Stimulated activated naive B cell treated with anti-CD40 and anti-IgM and Interleukin-4, amounts not matched to agents 10 μg/mL and 1 μg/mL and 100 μg/mL, for 72 hours (primary cell): ENCODE data around the gene RNF183.

Experiments used
- ATAC-seq, 2 donors: fragments of 150-1000 bp; cut with Tn5 transposase; replicated peaks; 2 replicates each; pipeline ENCODE4 v1.10.0; 2021; ENCODE audit warnings: moderate library complexity in 1 of 2
- DNase-seq: peaks from one replicate; pipeline ENCODE4 v3.0.0; 2021
- H3K27ac Mint-ChIP-seq: one replicate; pipeline ENCODE4 v1.8.0; 2022; ENCODE audit warnings: mild to moderate bottlenecking, mixed read lengths
- H3K27me3 Mint-ChIP-seq, 2 donors: one replicate each; pipeline ENCODE4 v1.8.0; 2022; ENCODE audit warnings: mixed read lengths in 2 of 2
- H3K36me3 Mint-ChIP-seq, 2 donors: one replicate each; pipeline ENCODE4 v1.8.0; 2022; ENCODE audit warnings: mixed read lengths in 2 of 2, mild to moderate bottlenecking in 1 of 2
- H3K4me1 Mint-ChIP-seq, 2 donors: one replicate each; pipeline ENCODE4 v1.8.0; 2022; ENCODE audit warnings: mixed read lengths in 2 of 2, mild to moderate bottlenecking in 1 of 2
- H3K4me3 Mint-ChIP-seq, 2 donors: one replicate each; pipeline ENCODE4 v1.8.0; 2022; ENCODE audit warnings: mild to moderate bottlenecking in 2 of 2, mixed read lengths in 2 of 2, moderate library complexity in 1 of 2
- H3K9me3 Mint-ChIP-seq, 2 donors: one replicate each; pipeline ENCODE4 v1.8.0; 2022; ENCODE audit warnings: mixed read lengths in 2 of 2, mild to moderate bottlenecking in 1 of 2

RNF183 gene

DNA sequence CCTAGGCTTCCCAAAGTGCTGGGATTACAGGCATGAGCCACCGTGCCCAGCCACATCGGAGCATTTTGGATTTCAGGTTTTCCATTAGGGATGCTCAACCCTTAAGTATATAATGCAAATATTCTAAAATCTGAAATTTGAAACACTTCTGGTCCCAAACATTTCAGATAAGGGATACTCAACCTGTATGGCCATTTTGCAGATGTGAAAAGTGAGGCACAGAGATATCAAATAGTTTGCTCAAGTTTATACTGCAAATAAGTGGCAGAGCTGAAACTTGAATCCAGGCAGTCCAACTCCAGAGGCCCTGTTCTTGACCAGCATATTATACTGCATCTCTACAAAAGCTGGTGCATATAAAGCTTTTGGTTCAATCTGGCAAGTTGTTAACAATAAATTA is 34.5 kb upstream of the RNF183 start:
- Mint-ChIP-seq H3K27me3 (peaks cover 0 to 8% of the 10 kb centered on the region in 2 donors), H3K27ac (no peak overlapping the region), H3K4me3 (no peak overlapping the region), H3K9me3 (no peaks in the 10 kb centered on the region), H3K4me1 (peaks cover 6 to 32% of the 10 kb centered on the region in 2 donors), H3K36me3 (no peaks in the 10 kb centered on the region)
- ATAC-seq (no peak), DNase-seq (no peak)

DNA sequence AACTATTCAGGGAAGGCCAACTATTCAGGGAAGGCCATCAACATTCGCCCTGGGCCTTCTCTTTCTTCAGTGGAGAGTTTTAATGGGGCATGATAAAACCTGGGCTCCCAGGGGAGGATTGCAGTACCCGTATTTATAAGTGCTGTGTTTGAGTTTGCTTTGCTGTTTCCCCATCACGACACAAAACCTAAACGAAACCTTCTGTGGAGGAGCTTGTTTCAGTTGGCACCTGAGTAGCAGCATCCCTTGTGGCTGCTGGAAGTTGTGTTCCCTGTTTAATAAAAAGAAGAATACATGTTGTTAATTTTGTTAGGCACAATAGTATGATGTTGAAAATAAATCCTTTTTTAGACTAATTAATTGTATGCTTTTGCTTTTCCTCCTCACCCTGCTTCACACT is 28.6 kb upstream of the RNF183 start:
- H3K4me1 Mint-ChIP-seq: no peaks in the 10 kb centered on the region
- no peak overlapping the region for H3K27ac Mint-ChIP-seq
- DNase-seq (no peak), ATAC-seq (no peak)
- no peaks in the 10 kb centered on the region for H3K27me3 Mint-ChIP-seq
- H3K36me3 Mint-ChIP-seq: no peaks in the 10 kb centered on the region
- no peaks in the 10 kb centered on the region for H3K9me3 Mint-ChIP-seq
- no peak overlapping the region for H3K4me3 Mint-ChIP-seq

DNA sequence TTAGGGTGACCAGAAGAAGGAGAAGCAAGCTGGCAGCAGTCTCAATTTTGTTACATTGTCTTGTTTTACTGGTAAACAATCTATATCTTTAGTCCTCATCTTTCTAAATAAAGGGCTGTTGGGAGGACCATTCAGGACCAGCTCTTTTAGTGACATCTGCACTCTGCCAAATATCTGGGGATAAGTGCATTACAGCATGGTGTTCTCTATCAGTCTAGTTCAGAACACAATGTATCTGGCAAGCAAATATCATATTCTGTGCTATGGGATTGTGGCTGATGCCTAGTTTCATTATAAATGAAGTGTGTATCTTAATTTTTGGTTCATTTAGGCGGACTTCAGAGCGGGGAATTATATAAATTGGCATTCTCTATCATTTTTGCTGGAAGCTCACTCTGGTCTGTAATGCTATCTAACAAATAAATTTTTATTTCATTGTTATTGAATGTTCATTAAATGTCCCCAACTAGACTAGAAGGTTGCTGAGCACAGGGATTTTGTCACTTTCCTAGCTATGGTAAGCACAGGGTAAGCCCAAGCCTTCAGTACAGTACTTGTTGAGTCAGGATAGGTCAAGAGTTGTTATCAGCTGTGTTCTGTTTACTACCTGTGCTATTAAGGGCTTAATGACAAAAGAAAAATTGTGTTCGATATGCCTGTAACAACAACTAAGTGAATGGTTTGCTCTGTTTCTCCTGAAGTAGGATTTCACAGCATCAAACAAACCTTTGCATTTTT is 25.0 kb upstream of the RNF183 start:
- no peak overlapping the region for H3K4me3 Mint-ChIP-seq
- no peaks in the 10 kb centered on the region for H3K9me3 Mint-ChIP-seq
- no peak overlapping the region for H3K27ac Mint-ChIP-seq
- no peak for DNase-seq
- no peak for ATAC-seq
- H3K36me3 Mint-ChIP-seq: no peaks in the 10 kb centered on the region
- no peaks in the 10 kb centered on the region for H3K27me3 Mint-ChIP-seq
- H3K4me1 Mint-ChIP-seq: no peaks in the 10 kb centered on the region

DNA sequence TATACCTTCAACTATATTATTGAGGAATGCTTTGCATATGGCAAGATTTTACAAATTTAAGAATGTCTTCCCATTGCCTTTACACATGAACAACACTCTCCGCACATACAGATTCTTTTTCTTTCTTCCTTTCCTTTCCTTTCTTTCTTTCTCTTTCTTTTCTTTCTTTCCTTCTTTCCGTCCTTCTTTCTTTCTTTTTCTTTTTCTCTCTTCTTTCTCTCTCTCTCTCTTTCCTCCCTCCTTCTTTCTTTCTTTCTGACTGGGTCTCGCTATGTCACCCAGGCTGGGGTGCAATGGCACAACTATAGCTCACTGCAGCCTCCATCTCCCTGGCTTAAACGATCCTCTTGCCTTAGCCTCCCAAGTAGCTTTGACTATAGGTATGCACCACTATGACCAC is 23.1 kb upstream of the RNF183 start:
- no peaks in the 10 kb centered on the region for H3K9me3 Mint-ChIP-seq
- no peaks in the 10 kb centered on the region for H3K27me3 Mint-ChIP-seq
- ATAC-seq (no peak), DNase-seq (no peak)
- no peaks in the 10 kb centered on the region for H3K36me3 Mint-ChIP-seq
- H3K27ac Mint-ChIP-seq: no peak overlapping the region
- no peak overlapping the region for H3K4me3 Mint-ChIP-seq
- no peaks in the 10 kb centered on the region for H3K4me1 Mint-ChIP-seq

DNA sequence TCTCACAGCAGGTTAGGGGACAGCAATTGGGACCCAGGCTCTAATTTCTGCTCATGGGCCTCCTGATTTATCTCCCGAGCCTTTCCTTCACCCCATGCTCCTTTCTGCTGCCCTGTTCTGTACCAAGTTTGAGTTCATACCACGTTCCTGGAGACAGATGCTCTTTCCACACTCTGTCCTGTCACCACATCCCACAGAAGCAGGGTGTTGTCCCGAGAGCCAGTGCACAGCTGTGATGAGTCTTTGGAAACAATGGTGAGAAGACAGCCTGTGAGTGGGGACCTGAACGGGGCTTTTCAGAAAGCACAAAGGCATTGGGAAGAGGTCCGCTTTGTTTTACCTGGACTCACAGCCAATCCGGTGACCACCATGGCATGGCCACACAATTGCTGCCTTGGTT is 19.5 kb upstream of the RNF183 start:
- no peaks in the 10 kb centered on the region for H3K27me3 Mint-ChIP-seq

DNA sequence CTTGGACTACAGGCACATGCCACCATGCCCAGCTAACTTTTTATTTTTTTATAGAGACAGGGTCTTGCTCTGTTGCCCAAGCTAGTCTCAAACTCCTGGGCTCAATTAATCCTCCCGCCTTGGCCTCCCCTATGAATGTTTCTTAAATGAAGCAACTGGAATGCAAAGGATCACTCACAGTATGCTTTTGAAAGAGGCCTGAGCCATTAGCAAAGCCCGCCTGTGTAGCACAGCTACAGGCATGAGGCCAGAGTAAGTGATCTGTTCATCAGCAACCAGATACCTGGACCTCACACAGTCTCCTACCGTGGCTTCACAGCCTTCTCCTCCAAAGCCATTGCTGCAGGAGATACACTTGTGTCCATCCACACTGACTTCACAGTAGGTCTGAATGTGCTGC is 16.9 kb upstream of the RNF183 start:
- Mint-ChIP-seq H3K27ac (no peak overlapping the region), H3K27me3 (no peaks in the 10 kb centered on the region), H3K4me3 (no peak overlapping the region), H3K9me3 (no peaks in the 10 kb centered on the region), H3K4me1 (no peaks in the 10 kb centered on the region), H3K36me3 (peaks cover 0 to 4% of the 10 kb centered on the region in 2 donors)
- ATAC-seq: no peak
- DNase-seq: no peak

More for the DNA sequence above, 19.5 kb upstream of the RNF183 start:
- no peaks in the 10 kb centered on the region for H3K4me1 Mint-ChIP-seq
- DNase-seq (no peak), ATAC-seq (no peak)
- no peaks in the 10 kb centered on the region for H3K9me3 Mint-ChIP-seq
- H3K4me3 Mint-ChIP-seq: no peak overlapping the region
- H3K27ac Mint-ChIP-seq: no peak overlapping the region
- H3K36me3 Mint-ChIP-seq: no peaks in the 10 kb centered on the region

DNA sequence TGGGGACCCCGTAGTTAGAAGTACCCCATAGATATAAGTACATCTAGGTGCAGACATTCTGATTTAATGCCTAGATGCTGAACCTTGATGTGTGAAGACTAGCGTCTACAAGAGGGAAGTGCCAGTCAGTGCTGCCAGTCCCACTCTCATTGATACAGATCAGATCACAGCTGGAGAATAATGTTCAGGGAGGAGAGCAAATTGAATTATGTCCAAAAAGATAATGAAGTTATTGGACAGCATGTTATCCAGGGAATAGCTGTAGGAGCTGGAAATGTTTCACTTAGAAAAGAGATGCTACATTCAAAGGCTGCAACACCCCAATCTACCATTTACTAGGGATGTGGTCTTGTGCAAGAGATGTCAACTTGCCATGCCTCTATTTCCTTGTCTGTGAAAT is 15.9 kb upstream of the RNF183 start:
- ATAC-seq (no peak), DNase-seq (no peak)
- no peak overlapping the region for H3K4me3 Mint-ChIP-seq
- no peaks in the 10 kb centered on the region for H3K9me3 Mint-ChIP-seq
- H3K4me1 Mint-ChIP-seq: no peaks in the 10 kb centered on the region
- peaks cover 0 to 4% of the 10 kb centered on the region in 2 donors for H3K36me3 Mint-ChIP-seq
- H3K27ac Mint-ChIP-seq: no peak overlapping the region
- H3K27me3 Mint-ChIP-seq: no peaks in the 10 kb centered on the region

DNA sequence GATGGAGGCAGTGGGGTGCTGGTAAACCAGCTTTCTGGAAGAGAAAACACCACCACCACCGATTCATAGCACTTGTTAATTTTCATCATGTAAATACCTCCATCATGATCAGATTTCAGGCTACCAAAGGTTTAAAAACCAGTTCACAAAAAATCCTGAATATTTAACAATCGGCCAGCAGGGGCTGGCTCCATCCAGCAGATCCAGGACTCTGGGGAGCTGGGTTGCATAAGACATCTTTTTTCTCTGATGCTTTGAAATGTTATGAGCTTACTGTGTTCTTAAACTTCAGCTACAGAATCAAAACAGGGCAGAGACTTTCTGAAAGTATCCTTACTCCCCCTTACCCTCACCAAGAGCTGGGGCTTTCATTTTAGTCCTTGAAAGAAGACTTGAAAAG is 14.6 kb upstream of the RNF183 start:
- no peak for ATAC-seq
- Mint-ChIP-seq H3K4me3 (no peak overlapping the region), H3K9me3 (no peaks in the 10 kb centered on the region), H3K4me1 (no peaks in the 10 kb centered on the region), H3K27me3 (no peaks in the 10 kb centered on the region), H3K27ac (no peak overlapping the region), H3K36me3 (peaks cover 0 to 4% of the 10 kb centered on the region in 2 donors)
- DNase-seq: no peak

DNA sequence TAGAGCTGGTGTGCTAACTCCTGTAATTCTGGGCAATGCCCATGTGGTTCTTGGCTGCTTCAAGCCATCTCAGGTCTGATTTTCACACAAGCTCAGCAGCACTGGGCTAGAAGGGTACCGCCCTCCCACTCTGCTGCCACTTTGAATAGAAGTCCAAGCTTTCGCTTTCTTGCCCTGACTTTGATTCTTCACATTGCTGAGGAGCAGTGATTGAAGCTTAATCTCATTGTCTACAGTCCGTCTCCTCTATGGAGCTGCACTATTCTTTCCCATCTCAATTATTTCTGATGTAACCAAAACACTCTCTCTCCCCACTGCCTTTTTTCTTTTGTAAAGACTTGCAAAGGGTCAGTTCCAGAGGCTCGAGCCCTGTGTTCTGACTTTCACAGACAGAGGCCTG is 12.9 kb upstream of the RNF183 start:
- no peak for ATAC-seq
- Mint-ChIP-seq H3K27ac (no peak overlapping the region), H3K36me3 (peaks cover 0 to 4% of the 10 kb centered on the region in 2 donors)

DNA sequence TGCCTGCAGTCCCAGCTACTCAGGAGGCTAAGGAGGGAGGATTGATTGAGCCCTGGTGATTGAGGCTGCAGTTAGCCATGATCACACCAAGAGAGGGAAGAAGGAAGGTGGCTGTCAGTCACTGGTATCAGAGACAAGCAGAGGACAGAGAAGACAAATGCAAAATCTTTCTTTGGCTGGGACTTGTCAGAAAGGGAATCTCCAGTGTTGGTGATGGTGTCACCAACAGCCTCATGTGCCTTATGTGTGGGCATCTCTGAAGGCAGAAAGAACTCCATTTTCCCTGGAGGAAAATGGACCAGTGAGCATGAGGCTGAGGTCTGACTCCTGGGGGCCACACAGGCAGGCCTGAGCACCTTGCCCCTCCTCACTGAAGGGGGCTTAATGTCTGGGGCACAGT is 12.1 kb upstream of the RNF183 start:
- ATAC-seq (no peak), DNase-seq (no peak)
- H3K36me3 Mint-ChIP-seq: peaks cover 0 to 4% of the 10 kb centered on the region in 2 donors
- no peak overlapping the region for H3K27ac Mint-ChIP-seq
- H3K4me3 Mint-ChIP-seq: no peak overlapping the region
- no peaks in the 10 kb centered on the region for H3K27me3 Mint-ChIP-seq
- no peaks in the 10 kb centered on the region for H3K9me3 Mint-ChIP-seq
- H3K4me1 Mint-ChIP-seq: no peaks in the 10 kb centered on the region

More for the DNA sequence above, 12.9 kb upstream of the RNF183 start:
- DNase-seq: no peak
- H3K27me3 Mint-ChIP-seq: no peaks in the 10 kb centered on the region
- H3K9me3 Mint-ChIP-seq: no peaks in the 10 kb centered on the region
- no peaks in the 10 kb centered on the region for H3K4me1 Mint-ChIP-seq
- H3K4me3 Mint-ChIP-seq: no peak overlapping the region

DNA sequence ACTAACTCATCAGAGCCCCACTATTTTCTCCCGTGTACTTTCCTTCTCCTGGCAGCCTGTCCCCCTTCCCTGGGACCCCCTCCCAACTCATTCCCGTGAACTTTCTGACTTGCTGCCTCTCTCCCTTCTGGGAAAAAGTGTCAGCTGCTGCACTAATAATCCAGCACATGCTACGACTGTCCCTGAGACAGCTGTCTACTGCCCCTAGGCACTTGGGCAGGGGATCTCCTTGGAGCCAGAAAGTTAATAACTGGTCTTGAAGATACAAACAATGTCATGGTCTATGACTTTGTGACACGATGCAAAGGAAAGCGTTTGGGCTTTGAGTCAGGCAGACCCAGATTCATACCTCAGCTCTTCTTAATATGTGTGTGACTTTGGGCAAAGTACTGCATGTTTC is 10.1 kb upstream of the RNF183 start:
- ATAC-seq (no peak), DNase-seq (no peak)
- no peaks in the 10 kb centered on the region for H3K4me1 Mint-ChIP-seq
- no peak overlapping the region for H3K4me3 Mint-ChIP-seq
- H3K36me3 Mint-ChIP-seq: peaks cover 0 to 4% of the 10 kb centered on the region in 2 donors
- H3K27ac Mint-ChIP-seq: no peak overlapping the region
- no peaks in the 10 kb centered on the region for H3K9me3 Mint-ChIP-seq
- H3K27me3 Mint-ChIP-seq: no peaks in the 10 kb centered on the region

DNA sequence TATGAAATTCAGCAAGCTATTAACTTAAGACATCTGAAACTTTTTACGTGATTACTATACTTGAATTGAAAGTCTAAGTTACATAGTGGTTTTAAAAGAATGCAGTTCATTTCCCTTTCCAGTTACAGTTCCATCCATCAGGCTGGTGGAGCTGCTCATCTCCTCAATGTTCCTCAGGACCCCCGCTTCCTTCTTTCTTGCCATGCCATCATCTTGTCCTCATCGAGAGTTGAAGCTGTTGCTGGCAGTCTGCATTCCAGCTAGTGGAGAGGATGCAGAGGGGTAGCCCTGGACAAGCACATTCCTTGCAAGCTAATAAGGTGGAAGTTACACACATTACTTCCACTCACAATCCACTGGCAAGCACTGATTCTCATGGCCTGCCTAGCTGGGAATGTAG is 8.8 kb upstream of the RNF183 start:
- Mint-ChIP-seq H3K27me3 (no peaks in the 10 kb centered on the region), H3K4me3 (no peak overlapping the region), H3K4me1 (no peaks in the 10 kb centered on the region), H3K9me3 (no peaks in the 10 kb centered on the region), H3K27ac (no peak overlapping the region), H3K36me3 (peaks cover 0 to 4% of the 10 kb centered on the region in 2 donors)
- ATAC-seq (no peak), DNase-seq (no peak)

DNA sequence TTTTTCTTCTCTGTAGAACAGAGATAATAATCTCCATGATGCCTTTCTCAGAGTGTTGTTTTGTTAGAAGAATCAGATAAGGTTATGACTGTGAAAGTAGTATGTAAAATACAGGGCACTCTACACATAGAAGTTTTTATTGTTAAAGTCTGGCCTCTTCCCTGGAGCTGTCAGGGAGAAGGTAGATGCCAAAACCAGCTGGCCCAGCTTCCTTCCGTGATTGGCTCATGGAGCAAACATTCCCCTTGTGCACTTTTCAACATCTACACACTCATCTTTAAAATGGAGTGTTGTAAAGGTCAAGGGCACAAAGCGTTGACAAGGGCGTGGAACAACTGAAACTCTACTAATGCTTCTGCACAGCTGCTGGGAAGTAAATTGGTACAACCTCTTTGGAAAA is 7.4 kb upstream of the RNF183 start:
- Mint-ChIP-seq H3K36me3 (no peaks in the 10 kb centered on the region), H3K27me3 (no peaks in the 10 kb centered on the region), H3K4me1 (no peaks in the 10 kb centered on the region), H3K27ac (no peak overlapping the region), H3K9me3 (no peaks in the 10 kb centered on the region), H3K4me3 (no peak overlapping the region)
- no peak for DNase-seq
- ATAC-seq: no peak

DNA sequence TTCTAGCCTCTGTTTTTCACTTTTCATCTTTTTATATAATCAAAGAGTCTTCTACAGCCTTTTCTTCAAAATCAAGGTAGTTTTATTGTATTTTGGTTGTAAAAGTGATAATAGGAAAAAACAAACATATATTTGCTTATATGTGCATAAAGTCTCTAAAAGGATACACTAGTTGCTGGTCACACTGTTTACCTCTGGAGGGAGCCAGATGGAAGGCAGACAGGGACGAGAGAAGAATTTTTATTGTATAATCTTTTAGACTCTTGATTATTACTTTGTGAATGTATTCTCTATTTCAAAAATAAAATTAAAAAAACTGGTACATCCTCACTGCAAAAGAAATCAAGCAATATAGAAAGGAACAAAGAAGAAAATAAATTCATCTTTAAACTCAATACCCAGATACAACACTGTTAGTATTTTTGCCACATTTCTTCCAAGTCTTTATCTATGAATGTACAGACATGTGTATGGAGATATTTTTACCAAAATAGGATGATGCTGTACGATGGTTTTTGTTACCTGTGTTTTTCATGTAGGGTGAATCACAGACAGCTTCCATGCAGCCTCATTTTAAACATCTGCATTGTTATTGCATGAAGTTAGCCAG is 6.1 kb upstream of the RNF183 start:
- no peak overlapping the region for H3K4me3 Mint-ChIP-seq
- no peaks in the 10 kb centered on the region for H3K9me3 Mint-ChIP-seq
- DNase-seq (no peak), ATAC-seq (peak; percentile 42 to 43)
- no peak overlapping the region for H3K27ac Mint-ChIP-seq
- no peaks in the 10 kb centered on the region for H3K27me3 Mint-ChIP-seq
- no peaks in the 10 kb centered on the region for H3K4me1 Mint-ChIP-seq
- H3K36me3 Mint-ChIP-seq: no peaks in the 10 kb centered on the region

DNA sequence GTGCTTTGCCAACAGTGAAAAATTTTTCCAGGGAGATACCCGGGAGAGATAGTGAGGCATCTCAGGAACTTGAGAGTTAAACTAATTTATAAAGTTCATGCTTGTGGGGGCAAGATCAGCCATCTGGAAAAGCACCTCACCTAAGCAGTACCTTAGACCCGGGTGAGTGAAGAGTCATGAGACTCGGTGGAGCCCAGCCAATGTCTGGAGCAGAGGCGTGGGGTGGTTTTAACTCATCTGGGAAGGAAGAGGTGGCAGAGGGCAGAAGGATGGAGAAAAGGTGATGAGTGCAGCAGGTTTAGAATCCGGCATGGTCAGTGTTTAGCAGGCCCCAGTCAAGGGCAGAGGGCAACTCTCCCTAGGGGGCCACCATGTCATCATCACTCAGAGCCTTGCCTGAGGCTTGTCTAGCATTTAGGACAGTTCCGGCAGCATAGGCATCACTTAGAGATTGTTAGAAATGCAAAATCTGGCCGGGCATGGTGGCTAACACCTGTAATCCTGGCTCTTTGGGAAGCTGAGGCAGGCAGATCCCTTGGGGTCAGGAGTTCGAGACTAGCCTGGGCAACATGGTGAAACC is 4.3 kb upstream of the RNF183 start:
- Mint-ChIP-seq H3K4me3 (no peak overlapping the region), H3K27me3 (peaks cover under 1 to 7% of the 10 kb centered on the region in 2 donors)

More for the DNA sequence above, 4.3 kb upstream of the RNF183 start:
- no peak for DNase-seq
- ATAC-seq: no peak
- Mint-ChIP-seq H3K4me1 (no peaks in the 10 kb centered on the region), H3K27ac (no peak overlapping the region), H3K9me3 (no peaks in the 10 kb centered on the region), H3K36me3 (no peaks in the 10 kb centered on the region)
